ENCODE results near the gene BET1.
A peak's percentile ranks its signal among the peaks of the same experiment; 100 is the strongest.
"Not testable (repeated sequence)": the region's sequence is repeated elsewhere in the genome, so short reads cannot be mapped to it uniquely, and the experiment has no call there.

Gene BET1

GRCh38 chr7:94004024-94004951 lies at the start of gene BET1:
Gene BET1 (minus strand): TSS chr7:94004355. CDS start chr7:94004216, 139 bp downstream.
- DNase-seq = peak; percentile 89

- no peak for DNase-seq
These were observed 49.4 kb upstream of the BET1 start for GRCh38 chr7:94053532-94053931.

GRCh38 chr7:94052398-94053180 lies 48.4 kb upstream of the BET1 start:
- no peak for DNase-seq

- DNase-seq = peak; percentile 95
These were observed 45.9 kb upstream of the BET1 start for GRCh38 chr7:94050046-94050445.

GRCh38 chr7:94049615-94050014 lies 45.5 kb upstream of the BET1 start:
- no peak for DNase-seq

- DNase-seq = no peak
These were observed 44.6 kb upstream of the BET1 start for GRCh38 chr7:94048755-94049154.

- DNase-seq = peak; percentile 71
These were observed 43.8 kb upstream of the BET1 start for GRCh38 chr7:94047956-94048355.

- peak; percentile 87 for DNase-seq
These were observed 41.4 kb upstream of the BET1 start for GRCh38 chr7:94045581-94045980.

GRCh38 chr7:94044806-94045205 lies 40.7 kb upstream of the BET1 start:
- no peak for DNase-seq

- DNase-seq = peak; percentile 42
These were observed 39.1 kb upstream of the BET1 start for GRCh38 chr7:94043299-94043698.

- peak; percentile 44 for DNase-seq
These were observed 38.2 kb upstream of the BET1 start for GRCh38 chr7:94042381-94042780.

- no peak for DNase-seq
These were observed 37.4 kb upstream of the BET1 start for GRCh38 chr7:94041529-94041928.

- DNase-seq = peak; percentile 19
These were observed 36.1 kb upstream of the BET1 start for GRCh38 chr7:94040254-94040653.

GRCh38 chr7:94039368-94040035 lies 35.3 kb upstream of the BET1 start:
- DNase-seq = no peak

- no peak for DNase-seq
These were observed 27.7 kb upstream of the BET1 start for GRCh38 chr7:94031865-94032264.

- no peak for DNase-seq
These were observed 26.5 kb upstream of the BET1 start for GRCh38 chr7:94030634-94031033.

GRCh38 chr7:94029976-94030375 lies 25.8 kb upstream of the BET1 start:
- DNase-seq = peak; percentile 13

GRCh38 chr7:94028768-94029167 lies 24.6 kb upstream of the BET1 start:
- peak; percentile 58 for DNase-seq

GRCh38 chr7:94026619-94027018 lies 22.5 kb upstream of the BET1 start:
- DNase-seq = not testable (repeated sequence)

GRCh38 chr7:94022550-94022949 lies 18.4 kb upstream of the BET1 start:
- no peak for DNase-seq

GRCh38 chr7:94016786-94017185 lies 12.6 kb upstream of the BET1 start:
- no peak for DNase-seq

GRCh38 chr7:94015538-94015937 lies 11.4 kb upstream of the BET1 start:
- DNase-seq = no peak

GRCh38 chr7:94012746-94013145 lies 8.6 kb upstream of the BET1 start:
- no peak for DNase-seq

Measured in MV-4-11 (cell line).